CD4-positive, alpha-beta memory T cell (primary cell): ENCODE measurements around the gene STX18. TPM values are rescaled to one million over a fixed set of nuclear protein-coding genes. Genes with fewer than 3 reads are reported as not detected.
A peak's percentile ranks its signal among the peaks of the same experiment; 100 is the strongest.

Experiments
- CTCF ChIA-PET: fragments of 350-600 bp; sonication (Branson Sonifier 250); formaldehyde crosslinking; loops from one replicate; lab custom pipeline; 2021; ENCODE audit warnings: inconsistent platforms; ENCODE audit not compliant: partially characterized antibody; lab: Charles Lee
- POLR2A ChIA-PET: fragments of 350-600 bp; sonication (Branson Sonifier 250); formaldehyde crosslinking; loops from one replicate; lab custom pipeline; 2021; ENCODE audit not compliant: partially characterized antibody; lab: Charles Lee
- DNase-seq, 5 donors: peaks; one replicate each; pipeline versions ENCODE4 v3.0.0 to v3.0.0-alpha.2; 2020 to 2022; ENCODE audit warnings: mixed read lengths in 1 of 5
- H3K27ac ChIP-seq: one replicate; pipeline ENCODE4 v1.7.0; 2013; ENCODE audit warnings: low read depth, low read length
- H3K27me3 ChIP-seq: 2 replicates; pipeline ENCODE4 v1.7.0; 2013; ENCODE audit warnings: mild to moderate bottlenecking, low read length, moderate library complexity; ENCODE audit not compliant: insufficient read depth
- H3K36me3 ChIP-seq: 2 replicates; pipeline ENCODE4 v1.7.0; 2013; ENCODE audit warnings: mild to moderate bottlenecking, low read length, moderate library complexity; ENCODE audit not compliant: insufficient read depth
- H3K4me1 ChIP-seq: 2 replicates; pipeline ENCODE4 v1.7.0; 2013; ENCODE audit warnings: mild to moderate bottlenecking, low read length, moderate library complexity; ENCODE audit not compliant: insufficient read depth
- H3K4me3 ChIP-seq, 2 donors: one replicate each; pipeline ENCODE4 v1.7.0; 2013; ENCODE audit warnings: low read length in 2 of 2, mild to moderate bottlenecking in 1 of 2
- H3K9me3 ChIP-seq, 2 donors: one replicate each; pipeline ENCODE4 v1.7.0; 2013; ENCODE audit warnings: low read length in 2 of 2, control low read depth in 1 of 2; ENCODE audit not compliant: control insufficient read depth in 1 of 2
- H3K27ac Mint-ChIP-seq, 7 donors: one replicate each; pipeline ENCODE4 v1.8.0; 2020 to 2021; ENCODE audit warnings: mixed read lengths in 7 of 7, mild to moderate bottlenecking in 6 of 7, inconsistent platforms in 3 of 7, moderate library complexity in 3 of 7
- H3K27me3 Mint-ChIP-seq, 2 donors: one replicate each; pipeline ENCODE4 v1.8.0; 2020 to 2021; ENCODE audit warnings: mixed read lengths in 2 of 2
- H3K36me3 Mint-ChIP-seq, 2 donors: one replicate each; pipeline ENCODE4 v1.8.0; 2020 to 2021; ENCODE audit warnings: mixed read lengths in 2 of 2, inconsistent platforms in 1 of 2, mild to moderate bottlenecking in 1 of 2
- H3K4me1 Mint-ChIP-seq, 4 donors: one replicate each; pipeline ENCODE4 v1.8.0; 2020 to 2021; ENCODE audit warnings: mixed read lengths in 4 of 4, mild to moderate bottlenecking in 1 of 4
- H3K4me3 Mint-ChIP-seq, 8 donors: one replicate each; pipeline ENCODE4 v1.8.0; 2020 to 2021; ENCODE audit warnings: mixed read lengths in 8 of 8, mild to moderate bottlenecking in 7 of 8, moderate library complexity in 6 of 8, inconsistent platforms in 3 of 8
- H3K9me3 Mint-ChIP-seq, 8 donors: one replicate each; pipeline ENCODE4 v1.8.0; 2020 to 2021; ENCODE audit warnings: mixed read lengths in 8 of 8, mild to moderate bottlenecking in 5 of 8, inconsistent platforms in 3 of 8, moderate library complexity in 1 of 8
- intact Hi-C: fragments of 100-400 bp; cut with micrococcal nuclease; formaldehyde crosslinking; loops from one replicate; pipeline ENCODE4 v1.15.1; 2023
- polyA plus RNA-seq, 2 donors: library from polyadenylated mRNA; unstranded; fragments of 300-500 nt; fragmentation: Illumina TruSeq; gene quantifications; one replicate each; pipeline ENCODE4 v1.2.3, GENCODE V29; 2021
- total RNA-seq, 2 experiments: library from RNA; stranded (reverse); gene quantifications; one replicate each; pipeline ENCODE4 v1.2.3, GENCODE V29; 2021

STX18 gene
- total and polyA plus RNA-seq, 4 experiments from 2014 or later = 25.6 to 34.5 (median 31.2) TPM

GRCh38 chr4:4479366-4479765 lies 62.5 kb downstream of the STX18 start:
- Mint-ChIP-seq H3K27me3 (no peaks in the 10 kb centered on the region), H3K9me3 (no peaks in the 10 kb centered on the region), H3K36me3 (peaks cover 0 to 9% of the 10 kb centered on the region in 2 donors), H3K27ac (peak overlapping the region in 2 of 7 donors; percentile 2 to 70), H3K4me3 (no peak overlapping the region), H3K4me1 (peaks cover 19 to 23% (median 21%) of the 10 kb centered on the region in 4 donors)
- intact Hi-C loops = no loop called here
- CTCF ChIA-PET = interaction anchor here (0.6 to 2.0 kb wide), 3 partner anchors 9 to 600 kb away, joined by 3 to 8 read pairs (median 5); no protein-coding TSS in a partner anchor
- H3K27me3 ChIP-seq = no peaks in the 10 kb centered on the region
- no peak for DNase-seq
- H3K36me3 ChIP-seq = no peaks in the 10 kb centered on the region
- no peaks in the 10 kb centered on the region for H3K9me3 ChIP-seq
- H3K27ac ChIP-seq = no peak overlapping the region
- H3K4me3 ChIP-seq = no peak overlapping the region
- no peaks in the 10 kb centered on the region for H3K4me1 ChIP-seq
- POLR2A ChIA-PET = no interaction called here

- intact Hi-C loops = no loop called here
- CTCF ChIA-PET = interaction anchor here (2.0 kb wide), 1 partner anchor 14 kb away, joined by 5 read pairs; no protein-coding TSS in a partner anchor
Measured at GRCh38 chr4:4477796-4478195, 64.1 kb downstream of the STX18 start.

GRCh38 chr4:4477391-4477790 lies 64.5 kb downstream of the STX18 start:
- Mint-ChIP-seq H3K27ac (peak overlapping the region in 2 of 7 donors; percentile 8 to 22), H3K27me3 (no peaks in the 10 kb centered on the region), H3K4me1 (peaks cover 13 to 27% (median 21%) of the 10 kb centered on the region in 4 donors), H3K4me3 (no peak overlapping the region), H3K9me3 (no peaks in the 10 kb centered on the region), H3K36me3 (peaks cover 4 to 9% of the 10 kb centered on the region in 2 donors)
- DNase-seq = no peak
- ChIA-PET POLR2A (no interaction called here), CTCF (no interaction called here)
- intact Hi-C loops = no loop called here
- no peaks in the 10 kb centered on the region for H3K4me1 ChIP-seq
- H3K27me3 ChIP-seq = no peaks in the 10 kb centered on the region
- no peaks in the 10 kb centered on the region for H3K9me3 ChIP-seq
- no peaks in the 10 kb centered on the region for H3K36me3 ChIP-seq
- no peak overlapping the region for H3K4me3 ChIP-seq
- no peak overlapping the region for H3K27ac ChIP-seq

More at GRCh38 chr4:4477796-4478195, 64.1 kb downstream of the STX18 start:
- H3K9me3 Mint-ChIP-seq = no peaks in the 10 kb centered on the region
- peaks cover 17 to 29% (median 22%) of the 10 kb centered on the region in 4 donors for H3K4me1 Mint-ChIP-seq
- Histone ChIP-seq H3K36me3 (no peaks in the 10 kb centered on the region), H3K27ac (no peak overlapping the region), H3K9me3 (no peaks in the 10 kb centered on the region), H3K4me3 (no peak overlapping the region), H3K27me3 (no peaks in the 10 kb centered on the region), H3K4me1 (no peaks in the 10 kb centered on the region)
- peak overlapping the region in 1 of 7 donors; percentile 30 for H3K27ac Mint-ChIP-seq
- POLR2A ChIA-PET = no interaction called here
- no peaks in the 10 kb centered on the region for H3K27me3 Mint-ChIP-seq
- H3K4me3 Mint-ChIP-seq = no peak overlapping the region
- no peak for DNase-seq
- H3K36me3 Mint-ChIP-seq = peaks cover 4 to 9% of the 10 kb centered on the region in 2 donors

GRCh38 chr4:4474476-4474875 lies 67.4 kb downstream of the STX18 start:
- H3K4me3 ChIP-seq = no peak overlapping the region
- no peaks in the 10 kb centered on the region for H3K27me3 ChIP-seq
- Mint-ChIP-seq H3K9me3 (no peaks in the 10 kb centered on the region), H3K36me3 (peaks cover 18 to 25% of the 10 kb centered on the region in 2 donors), H3K4me1 (peaks cover 6 to 18% (median 12%) of the 10 kb centered on the region in 4 donors), H3K27ac (peak overlapping the region in 3 of 7 donors; percentile 26 to 81 (median 75)), H3K27me3 (no peaks in the 10 kb centered on the region), H3K4me3 (no peak overlapping the region)
- intact Hi-C loops = no loop called here
- no peak overlapping the region for H3K27ac ChIP-seq
- H3K36me3 ChIP-seq = no peaks in the 10 kb centered on the region
- ChIA-PET CTCF (interaction anchor here (1.3 to 2.6 kb wide), 2 partner anchors 14 to 28 kb away, joined by 3 to 8 read pairs; no protein-coding TSS in a partner anchor), POLR2A (no interaction called here)
- no peaks in the 10 kb centered on the region for H3K4me1 ChIP-seq
- no peaks in the 10 kb centered on the region for H3K9me3 ChIP-seq
- DNase-seq = no peak

GRCh38 chr4:4472344-4472958 lies 69.4 kb downstream of the STX18 start:
- H3K27me3 Mint-ChIP-seq = no peaks in the 10 kb centered on the region
- intact Hi-C loops = no loop called here
- Histone ChIP-seq H3K9me3 (no peaks in the 10 kb centered on the region), H3K4me3 (no peak overlapping the region), H3K36me3 (no peaks in the 10 kb centered on the region), H3K4me1 (no peaks in the 10 kb centered on the region), H3K27me3 (no peaks in the 10 kb centered on the region), H3K27ac (no peak overlapping the region)
- ChIA-PET CTCF (no interaction called here), POLR2A (interaction anchor here (1.3 kb wide), 1 partner anchor 11 kb away, joined by 3 read pairs; no protein-coding TSS in a partner anchor)
- peak overlapping the region in 2 of 7 donors; percentile 6 to 48 for H3K27ac Mint-ChIP-seq
- H3K4me1 Mint-ChIP-seq = peaks cover 6 to 16% (median 9%) of the 10 kb centered on the region in 4 donors
- H3K36me3 Mint-ChIP-seq = peaks cover 33% of the 10 kb centered on the region in 2 donors
- H3K4me3 Mint-ChIP-seq = no peak overlapping the region
- H3K9me3 Mint-ChIP-seq = no peaks in the 10 kb centered on the region
- no peak for DNase-seq

- Histone ChIP-seq H3K4me3 (no peak overlapping the region), H3K27ac (no peak overlapping the region), H3K9me3 (no peaks in the 10 kb centered on the region), H3K4me1 (no peaks in the 10 kb centered on the region), H3K36me3 (no peaks in the 10 kb centered on the region), H3K27me3 (no peaks in the 10 kb centered on the region)
- H3K4me1 Mint-ChIP-seq = peaks cover 8 to 20% (median 10%) of the 10 kb centered on the region in 4 donors
- H3K36me3 Mint-ChIP-seq = peaks cover 45 to 46% of the 10 kb centered on the region in 2 donors
- ChIA-PET POLR2A (no interaction called here), CTCF (no interaction called here)
- H3K27ac Mint-ChIP-seq = peak overlapping the region in 1 of 7 donors; percentile 9
- H3K4me3 Mint-ChIP-seq = no peak overlapping the region
- no peak for DNase-seq
- intact Hi-C loops = no loop called here
- H3K9me3 Mint-ChIP-seq = peaks cover 0 to 1% (median 0%) of the 10 kb centered on the region in 8 donors
- no peaks in the 10 kb centered on the region for H3K27me3 Mint-ChIP-seq
Measured at GRCh38 chr4:4471195-4471594, 70.7 kb downstream of the STX18 start.

- Histone ChIP-seq H3K36me3 (no peaks in the 10 kb centered on the region), H3K27me3 (no peaks in the 10 kb centered on the region), H3K27ac (no peak overlapping the region), H3K9me3 (no peaks in the 10 kb centered on the region), H3K4me3 (no peak overlapping the region), H3K4me1 (no peaks in the 10 kb centered on the region)
- peaks cover 0 to 6% (median 2%) of the 10 kb centered on the region in 8 donors for H3K9me3 Mint-ChIP-seq
- H3K27me3 Mint-ChIP-seq = no peaks in the 10 kb centered on the region
- H3K27ac Mint-ChIP-seq = no peak overlapping the region
- no peak overlapping the region for H3K4me3 Mint-ChIP-seq
- intact Hi-C loops = no loop called here
- CTCF ChIA-PET = no interaction called here
- POLR2A ChIA-PET = no interaction called here
- peaks cover 54 to 56% of the 10 kb centered on the region in 2 donors for H3K36me3 Mint-ChIP-seq
- no peak for DNase-seq
- H3K4me1 Mint-ChIP-seq = peaks cover 10 to 23% (median 11%) of the 10 kb centered on the region in 4 donors
Measured at GRCh38 chr4:4470208-4470607, 71.6 kb downstream of the STX18 start.
